LNCaP clone FGC (cell line): ENCODE data around the gene IGF1R.

Source experiments
- DNase-seq: peaks from one replicate; pipeline ENCODE4 v3.0.0-alpha.2; 2011; ENCODE audit warnings: low read depth
- H3K4me3 ChIP-seq: 2 replicates; pipeline ENCODE4 v1.5.1; 2011; ENCODE audit warnings: mild to moderate bottlenecking, low read depth, low read length, control low read depth
- CTCF ChIP-seq: IDR thresholded peaks from 2 replicates; pipeline ENCODE4 v1.5.1; 2012; ENCODE audit warnings: mild to moderate bottlenecking; ENCODE audit not compliant: control insufficient read depth, insufficient read depth; ENCODE audit errors: extremely low read depth

Gene IGF1R

GRCh38 chr15:98712845-98713584 lies 64.7 kb downstream of the IGF1R start:
- no peak for TF ChIP-seq CTCF
- no peak for DNase-seq
- no peak overlapping the region for H3K4me3 ChIP-seq

- TF ChIP-seq CTCF, result no peak
- H3K4me3 ChIP-seq, result no peak overlapping the region
These were observed 65.3 kb downstream of the IGF1R start for GRCh38 chr15:98713585-98714001.

GRCh38 chr15:98714922-98715321 lies 66.6 kb downstream of the IGF1R start:
- DNase-seq, result no peak
- H3K4me3 ChIP-seq, result no peak overlapping the region
- no peak for TF ChIP-seq CTCF

More at GRCh38 chr15:98713585-98714001, 65.3 kb downstream of the IGF1R start:
- DNase-seq, result no peak

- H3K4me3 ChIP-seq, result no peak overlapping the region
- DNase-seq, result no peak
- TF ChIP-seq CTCF, result no peak
These were observed 67.1 kb downstream of the IGF1R start for GRCh38 chr15:98715401-98715800.

GRCh38 chr15:98715890-98716443 lies 67.6 kb downstream of the IGF1R start:
- TF ChIP-seq CTCF, result no peak
- DNase-seq, result no peak
- no peak overlapping the region for H3K4me3 ChIP-seq

GRCh38 chr15:98717371-98717770 lies 69.0 kb downstream of the IGF1R start:
- H3K4me3 ChIP-seq, result no peak overlapping the region
- no peak for DNase-seq
- no peak for TF ChIP-seq CTCF

GRCh38 chr15:98717942-98718341 lies 69.6 kb downstream of the IGF1R start:
- DNase-seq, result no peak
- TF ChIP-seq CTCF, result no peak
- no peak overlapping the region for H3K4me3 ChIP-seq
